ENCODE measurements around the gene EPHB6.

Gene EPHB6

DNA sequence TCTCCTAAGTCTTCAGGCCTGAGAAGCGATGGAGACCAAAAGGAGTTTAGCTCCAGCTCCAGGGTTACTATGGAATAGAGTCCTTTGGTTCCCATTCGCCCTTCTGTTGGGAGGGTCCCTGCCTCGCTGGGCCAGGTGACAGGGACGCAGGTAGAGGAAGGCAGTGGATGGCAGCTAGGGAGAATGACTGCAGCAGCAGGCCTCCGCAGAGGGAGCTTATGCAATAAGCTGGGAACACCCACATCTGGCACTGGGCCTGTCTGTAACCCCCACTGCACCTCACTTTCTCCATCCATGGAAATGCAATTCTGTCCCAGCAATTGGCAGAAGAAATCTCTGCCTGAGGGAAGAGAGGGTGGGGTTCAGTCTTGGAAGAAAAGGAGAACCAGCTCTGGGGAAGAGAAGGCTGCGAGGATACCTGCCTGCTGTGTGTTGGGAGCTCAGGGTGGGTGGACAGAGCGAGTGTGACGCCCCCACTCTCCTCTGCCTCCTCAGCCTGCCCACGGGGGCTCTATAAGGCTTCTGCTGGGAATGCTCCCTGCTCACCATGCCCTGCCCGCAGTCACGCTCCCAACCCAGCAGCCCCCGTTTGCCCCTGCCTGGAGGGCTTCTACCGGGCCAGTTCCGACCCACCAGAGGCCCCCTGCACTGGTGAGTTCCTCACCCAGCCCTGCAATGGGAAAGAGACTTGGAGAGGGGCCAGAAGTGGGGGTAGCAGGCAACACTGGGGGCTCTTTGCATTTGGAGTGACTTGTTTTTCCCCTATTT lies 10.3 kb downstream of the EPHB6 start:
- DNase-seq = no peak

DNA sequence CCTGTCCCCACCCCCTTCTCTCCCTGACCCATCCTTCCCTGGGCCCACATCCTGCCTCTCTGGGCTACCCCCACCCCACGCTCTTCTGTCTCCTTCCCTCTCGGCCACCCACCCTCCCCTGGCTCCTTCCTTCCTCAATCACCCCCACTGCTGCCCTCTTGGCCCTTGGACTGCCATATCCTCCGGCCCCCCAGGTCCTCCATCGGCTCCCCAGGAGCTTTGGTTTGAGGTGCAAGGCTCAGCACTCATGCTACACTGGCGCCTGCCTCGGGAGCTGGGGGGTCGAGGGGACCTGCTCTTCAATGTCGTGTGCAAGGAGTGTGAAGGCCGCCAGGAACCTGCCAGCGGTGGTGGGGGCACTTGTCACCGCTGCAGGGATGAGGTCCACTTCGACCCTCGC lies 10.9 kb downstream of the EPHB6 start:
- DNase-seq = no peak

DNA sequence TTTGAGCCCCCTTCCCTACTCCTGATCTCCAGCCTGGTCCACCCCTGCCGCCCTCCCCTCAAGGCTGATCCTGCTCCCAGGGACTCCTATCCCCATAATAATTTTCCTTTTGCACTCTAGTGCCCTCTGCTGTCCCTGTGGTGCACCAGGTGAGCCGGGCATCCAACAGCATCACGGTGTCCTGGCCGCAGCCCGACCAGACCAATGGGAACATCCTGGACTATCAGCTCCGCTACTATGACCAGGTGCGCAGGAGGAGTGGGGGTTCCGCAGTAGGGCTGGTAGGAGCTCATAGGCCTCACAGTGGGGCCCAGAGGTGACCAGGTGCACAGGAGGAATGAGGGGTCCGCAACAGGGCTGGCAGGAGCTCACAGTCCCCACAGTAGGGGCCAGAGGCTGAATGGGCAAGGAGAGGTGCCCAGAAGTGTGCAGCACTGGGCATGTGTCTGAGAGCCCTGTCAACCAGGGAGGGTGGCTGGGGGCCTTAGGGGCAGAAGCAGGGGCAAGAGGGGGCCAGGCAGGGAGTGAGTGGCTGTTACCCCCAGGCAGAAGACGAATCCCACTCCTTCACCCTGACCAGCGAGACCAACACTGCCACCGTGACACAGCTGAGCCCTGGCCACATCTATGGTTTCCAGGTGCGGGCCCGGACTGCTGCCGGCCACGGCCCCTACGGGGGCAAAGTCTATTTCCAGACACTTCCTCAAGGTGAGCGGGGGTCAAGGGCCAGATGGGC lies 11.7 kb downstream of the EPHB6 start:
- DNase-seq = peak; percentile 5

DNA sequence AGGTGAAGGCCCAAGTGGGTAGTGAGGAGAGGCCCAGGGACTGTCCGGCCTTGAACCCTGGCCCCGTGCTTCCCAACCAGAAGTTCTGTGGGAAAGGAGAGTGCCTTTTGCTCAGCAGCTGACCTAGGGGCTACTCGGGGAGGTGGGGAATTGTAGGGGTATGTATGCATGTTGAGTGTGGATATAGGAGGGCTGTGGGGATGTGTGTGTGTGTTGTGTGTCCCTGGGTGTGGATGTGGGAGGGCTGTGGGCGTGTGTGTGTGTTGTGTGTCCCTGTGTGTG lies 12.2 kb downstream of the EPHB6 start:
- no peak for DNase-seq

DNA sequence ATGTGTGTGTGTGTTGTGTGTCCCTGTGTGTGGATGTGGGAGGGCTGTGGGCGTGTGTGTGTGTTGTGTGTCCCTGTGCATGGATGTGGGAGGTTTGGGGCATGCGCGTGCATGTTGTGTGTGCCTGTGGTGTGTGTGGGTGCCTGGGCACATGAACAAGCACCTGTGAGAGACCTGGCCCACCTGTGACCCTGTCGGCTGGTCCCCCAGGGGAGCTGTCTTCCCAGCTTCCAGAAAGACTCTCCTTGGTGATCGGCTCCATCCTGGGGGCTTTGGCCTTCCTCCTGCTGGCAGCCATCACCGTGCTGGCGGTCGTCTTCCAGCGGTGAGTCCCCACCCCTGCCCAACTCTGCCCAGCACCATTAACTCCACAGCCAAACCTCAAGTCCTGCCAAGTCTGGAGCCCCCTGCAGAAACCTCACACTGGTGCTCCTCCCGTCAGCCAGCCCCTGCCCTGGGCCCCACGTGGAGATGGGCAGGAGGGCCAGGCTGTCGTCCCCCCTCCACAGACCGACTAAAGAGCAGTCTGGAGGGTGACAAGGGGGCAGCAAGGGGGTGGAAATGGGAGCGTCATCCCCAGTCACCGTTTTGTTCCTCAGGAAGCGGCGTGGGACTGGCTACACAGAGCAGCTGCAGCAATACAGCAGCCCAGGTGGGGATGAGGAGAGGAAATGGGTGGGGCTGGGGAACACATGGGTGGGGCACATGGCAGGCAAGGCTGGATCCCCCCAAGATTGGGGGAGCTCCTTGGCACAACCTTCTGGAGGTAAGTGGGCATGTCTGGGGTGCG lies 12.7 kb downstream of the EPHB6 start:
- DNase-seq = no peak

DNA sequence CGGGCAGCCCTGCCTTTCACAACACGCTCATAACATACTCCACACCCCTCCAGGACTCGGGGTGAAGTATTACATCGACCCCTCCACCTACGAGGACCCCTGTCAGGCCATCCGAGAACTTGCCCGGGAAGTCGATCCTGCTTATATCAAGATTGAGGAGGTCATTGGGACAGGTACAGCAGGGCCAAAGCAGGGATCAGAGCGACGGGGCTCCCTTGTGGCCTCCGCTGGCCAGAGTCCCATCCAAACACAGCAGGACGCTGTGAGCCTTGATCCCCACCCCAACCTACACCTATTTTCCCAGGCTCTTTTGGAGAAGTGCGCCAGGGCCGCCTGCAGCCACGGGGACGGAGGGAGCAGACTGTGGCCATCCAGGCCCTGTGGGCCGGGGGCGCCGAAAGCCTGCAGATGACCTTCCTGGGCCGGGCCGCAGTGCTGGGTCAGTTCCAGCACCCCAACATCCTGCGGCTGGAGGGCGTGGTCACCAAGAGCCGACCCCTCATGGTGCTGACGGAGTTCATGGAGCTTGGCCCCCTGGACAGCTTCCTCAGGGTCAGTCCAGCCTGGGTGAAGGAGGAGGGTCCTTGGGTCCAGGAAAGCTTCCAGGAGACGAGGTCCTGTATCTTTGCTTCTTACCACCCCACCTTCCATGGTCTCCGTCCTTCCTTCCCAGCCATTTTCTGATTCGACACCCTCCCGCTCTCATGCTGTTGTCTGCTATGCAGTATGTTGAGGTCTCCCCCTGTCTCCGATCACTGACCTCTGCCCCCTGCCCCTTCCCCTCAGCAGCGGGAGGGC lies 13.5 kb downstream of the EPHB6 start:
- no peak for DNase-seq

DNA sequence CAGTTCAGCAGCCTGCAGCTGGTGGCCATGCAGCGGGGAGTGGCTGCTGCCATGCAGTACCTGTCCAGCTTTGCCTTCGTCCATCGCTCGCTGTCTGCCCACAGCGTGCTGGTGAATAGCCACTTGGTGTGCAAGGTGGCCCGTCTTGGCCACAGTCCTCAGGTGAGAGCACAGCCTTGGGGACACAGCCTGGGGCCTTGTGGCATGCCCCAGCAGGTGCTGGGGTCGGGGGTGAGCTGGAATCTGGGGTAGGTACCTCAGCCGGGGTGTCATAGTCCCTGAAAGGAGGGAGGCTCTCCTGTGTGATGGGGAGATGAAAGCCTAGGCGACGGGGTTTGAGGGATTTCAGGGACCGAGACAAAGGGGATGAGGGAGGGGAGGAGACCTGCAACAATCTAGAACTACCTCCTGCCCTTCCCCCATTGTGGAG lies 14.1 kb downstream of the EPHB6 start:
- no peak for DNase-seq

DNA sequence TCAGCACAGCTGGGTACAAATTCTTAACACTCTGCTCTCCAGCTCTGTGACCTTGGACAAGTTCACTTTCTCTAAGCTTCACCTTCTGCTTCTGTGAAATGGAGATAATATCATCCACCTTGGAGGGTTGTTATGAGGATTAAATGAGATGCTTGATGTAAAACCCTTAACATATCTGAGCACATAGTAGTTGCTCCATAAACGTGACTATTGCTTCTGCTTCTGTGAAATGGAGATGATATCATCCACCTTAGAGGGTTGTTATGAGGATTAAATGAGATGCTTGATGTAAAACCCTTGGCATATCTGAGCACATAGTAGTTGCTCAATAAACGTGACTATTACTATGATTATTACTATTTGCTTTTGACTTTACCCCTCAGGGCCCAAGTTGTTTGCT lies 14.6 kb downstream of the EPHB6 start:
- DNase-seq = no peak

DNA sequence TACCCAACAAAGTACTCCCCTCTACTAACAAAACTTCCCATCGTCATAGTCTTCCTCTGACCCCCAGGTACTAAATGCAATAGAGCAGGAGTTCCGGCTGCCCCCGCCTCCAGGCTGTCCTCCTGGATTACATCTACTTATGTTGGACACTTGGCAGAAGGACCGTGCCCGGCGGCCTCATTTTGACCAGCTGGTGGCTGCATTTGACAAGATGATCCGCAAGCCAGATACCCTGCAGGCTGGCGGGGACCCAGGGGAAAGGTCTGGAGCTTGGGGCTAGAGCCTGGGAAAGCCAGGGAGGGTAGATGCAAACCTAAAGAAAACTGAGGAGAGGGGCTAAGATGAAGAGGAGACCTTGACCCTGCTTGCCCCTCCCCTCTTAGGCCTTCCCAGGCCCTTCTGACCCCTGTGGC lies 15.3 kb downstream of the EPHB6 start:
- no peak for DNase-seq

DNA sequence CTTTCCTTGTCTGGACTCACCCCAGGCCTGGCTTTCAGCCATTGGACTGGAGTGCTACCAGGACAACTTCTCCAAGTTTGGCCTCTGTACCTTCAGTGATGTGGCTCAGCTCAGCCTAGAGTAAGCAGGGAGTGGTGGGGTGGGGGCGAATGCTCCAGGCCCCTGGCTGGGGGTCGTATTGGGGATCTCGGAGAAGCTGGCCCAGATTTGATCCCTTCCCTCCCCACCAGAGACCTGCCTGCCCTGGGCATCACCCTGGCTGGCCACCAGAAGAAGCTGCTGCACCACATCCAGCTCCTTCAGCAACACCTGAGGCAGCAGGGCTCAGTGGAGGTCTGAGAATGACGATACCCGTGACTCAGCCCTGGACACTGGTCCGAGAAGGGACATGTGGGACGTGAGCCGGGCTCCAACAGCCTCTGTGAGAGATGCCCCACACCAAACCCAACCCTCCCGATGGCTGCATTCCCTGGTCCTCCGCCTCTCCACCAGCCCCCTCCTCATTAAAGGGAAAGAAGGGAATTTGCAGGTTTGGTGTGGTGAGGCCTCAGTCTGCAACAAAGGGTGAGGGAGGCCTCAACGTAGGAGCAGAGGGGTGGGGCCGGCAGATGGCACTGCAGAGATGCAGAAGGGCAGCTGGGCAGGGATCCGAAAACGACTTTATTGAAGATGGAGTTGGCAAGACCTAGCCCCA lies 15.8 kb downstream of the EPHB6 start:
- no peak for DNase-seq

DNA sequence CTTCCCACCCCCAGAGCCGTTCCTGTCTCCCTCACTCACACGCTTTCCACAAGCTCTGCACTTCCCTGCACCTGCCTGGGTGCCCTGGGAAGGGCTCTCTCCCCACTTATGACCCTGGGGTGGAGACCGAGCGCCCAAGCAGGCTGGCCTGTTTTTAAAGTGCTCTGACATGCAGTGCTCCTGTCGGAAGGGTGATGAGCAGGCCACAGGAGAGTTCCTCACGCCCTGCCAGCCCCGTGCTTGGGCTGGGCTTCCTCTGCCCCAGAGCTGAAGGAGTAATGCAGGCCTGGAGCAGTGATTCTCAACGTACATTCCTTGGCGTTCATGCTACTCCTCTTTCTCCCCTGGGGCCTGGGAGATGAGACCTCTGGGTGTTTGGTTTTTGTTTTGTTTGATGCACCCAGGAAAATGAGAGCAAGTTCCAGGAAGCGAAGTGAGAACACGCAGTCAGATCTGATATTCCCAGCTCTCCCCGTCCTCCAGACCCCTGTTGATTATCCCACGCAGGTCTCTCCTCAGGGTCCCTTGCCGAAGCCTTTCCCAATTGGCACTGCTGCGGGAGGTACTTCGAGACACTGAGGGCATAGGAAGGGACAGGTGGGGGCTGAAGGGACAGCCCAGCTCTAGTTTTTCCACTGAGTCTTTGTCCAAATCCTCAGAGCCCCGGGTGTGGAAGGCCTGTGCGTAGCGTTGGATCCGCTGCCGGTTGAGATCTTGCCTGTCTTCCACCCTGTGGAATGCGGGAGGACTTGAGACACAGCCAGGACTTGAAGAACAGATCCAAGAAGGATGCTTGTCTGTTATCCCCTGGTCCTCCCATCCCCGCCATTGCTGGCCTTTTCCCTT lies 16.6 kb downstream of the EPHB6 start:
- no peak for DNase-seq

DNA sequence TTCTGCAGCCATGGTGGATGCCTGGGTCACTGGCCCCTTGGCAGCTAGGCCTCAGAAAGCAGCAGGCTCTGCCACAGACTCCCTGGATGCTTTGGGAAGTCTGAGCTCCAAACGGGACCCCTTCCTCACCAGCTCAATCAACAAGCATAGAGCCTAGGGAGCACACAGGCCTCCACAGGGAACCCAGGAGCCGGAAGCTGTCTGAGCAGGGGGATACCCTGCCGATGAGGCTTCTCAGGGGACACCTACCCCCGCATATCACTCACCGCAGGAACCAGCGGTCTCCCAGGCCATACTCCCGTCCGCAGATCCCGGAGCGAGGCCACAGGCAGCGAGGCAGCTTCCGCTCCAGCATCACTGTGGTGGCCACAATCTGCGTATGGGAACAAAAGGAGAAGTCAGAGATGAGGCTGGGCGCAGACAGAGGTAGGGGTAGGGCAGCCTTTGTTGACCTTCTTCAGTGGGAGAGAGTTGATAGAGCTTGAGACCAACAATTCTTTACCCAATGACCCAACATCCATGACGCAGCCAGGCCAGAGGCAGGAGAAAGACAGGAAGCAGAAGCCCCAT lies 17.3 kb downstream of the EPHB6 start:
- no peak for DNase-seq

DNA sequence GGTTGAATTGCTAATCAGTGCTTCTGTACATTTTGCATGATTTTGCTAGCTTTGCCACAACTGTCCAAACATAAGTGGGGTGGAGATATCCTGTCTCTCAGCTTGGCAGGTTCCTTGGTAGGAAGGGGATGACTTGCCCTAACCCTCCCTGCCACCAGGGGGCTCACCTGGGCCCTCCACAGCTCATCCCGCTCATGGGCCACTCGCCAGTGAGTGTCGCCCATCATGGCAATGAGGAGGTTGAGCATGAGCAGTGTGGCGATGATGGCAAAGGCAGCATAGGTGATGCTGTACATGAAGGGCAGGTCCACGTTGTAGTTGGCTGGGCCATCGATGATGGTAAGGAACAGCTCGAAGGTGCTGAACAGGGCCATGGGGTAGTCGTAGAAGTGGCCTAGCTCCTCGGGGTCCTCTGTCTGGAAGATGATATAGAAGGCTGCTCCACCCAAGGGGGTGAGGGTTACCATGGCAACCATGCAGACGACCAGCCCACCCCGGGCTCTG lies 18.5 kb downstream of the EPHB6 start:
- no peak for DNase-seq

DNA sequence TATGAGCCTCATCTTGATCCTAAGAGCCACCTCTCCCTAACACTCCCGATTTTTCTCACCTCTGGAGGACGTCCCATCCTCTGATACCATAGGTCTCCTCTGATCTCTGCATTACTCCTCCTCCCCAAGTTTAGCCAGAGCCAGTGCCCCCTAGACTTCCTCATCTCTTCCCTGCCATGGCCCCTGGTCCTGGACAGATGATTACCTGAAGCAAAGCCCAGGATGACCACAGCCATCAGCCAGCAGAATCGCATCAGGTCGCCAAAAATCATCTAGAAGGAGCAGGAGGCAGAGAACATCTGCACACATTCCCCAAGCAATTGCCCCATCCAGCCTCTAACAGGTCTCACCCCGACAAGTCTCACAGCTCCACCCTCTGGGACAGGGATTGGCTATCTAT lies 19.0 kb downstream of the EPHB6 start:
- no peak for DNase-seq

DNA sequence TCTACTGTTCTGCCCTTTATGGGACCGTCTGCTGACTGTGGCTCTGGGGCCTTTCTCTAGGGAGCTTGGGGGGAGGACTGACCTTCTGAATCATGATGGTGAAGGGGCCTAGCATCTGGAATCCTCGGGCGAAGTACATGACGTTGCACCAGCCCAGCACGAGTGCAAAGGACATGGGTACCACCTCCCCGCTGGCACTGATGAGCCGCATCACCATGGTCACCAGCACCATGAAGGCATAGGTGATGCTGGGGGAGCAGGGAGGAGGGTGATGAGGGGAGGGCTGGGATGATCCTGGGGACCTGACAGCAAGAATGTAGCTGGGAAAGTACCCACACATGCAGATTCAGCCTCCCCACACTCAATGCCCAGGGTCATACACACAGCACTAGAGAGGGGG lies 19.5 kb downstream of the EPHB6 start:
- no peak for DNase-seq

DNA sequence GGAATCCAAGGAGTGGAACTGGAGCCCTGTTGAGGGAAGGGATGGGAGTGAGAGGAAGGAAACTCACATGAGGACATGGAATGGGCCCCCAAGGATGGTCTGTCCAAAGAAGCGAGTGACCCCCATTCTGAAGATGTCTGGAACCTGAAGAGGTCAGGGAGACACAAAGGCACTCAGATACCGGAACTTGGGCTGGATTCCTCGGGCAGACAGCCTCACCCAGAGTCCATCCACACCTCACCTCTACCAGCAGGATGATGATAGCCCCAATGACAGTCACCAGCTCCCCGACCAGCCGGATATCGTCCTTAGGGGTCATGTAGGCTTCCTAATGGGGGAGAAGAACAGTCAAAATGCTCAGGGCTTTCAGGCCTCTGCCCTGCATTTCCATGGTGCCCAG lies 20.0 kb downstream of the EPHB6 start:
- DNase-seq = no peak

DNA sequence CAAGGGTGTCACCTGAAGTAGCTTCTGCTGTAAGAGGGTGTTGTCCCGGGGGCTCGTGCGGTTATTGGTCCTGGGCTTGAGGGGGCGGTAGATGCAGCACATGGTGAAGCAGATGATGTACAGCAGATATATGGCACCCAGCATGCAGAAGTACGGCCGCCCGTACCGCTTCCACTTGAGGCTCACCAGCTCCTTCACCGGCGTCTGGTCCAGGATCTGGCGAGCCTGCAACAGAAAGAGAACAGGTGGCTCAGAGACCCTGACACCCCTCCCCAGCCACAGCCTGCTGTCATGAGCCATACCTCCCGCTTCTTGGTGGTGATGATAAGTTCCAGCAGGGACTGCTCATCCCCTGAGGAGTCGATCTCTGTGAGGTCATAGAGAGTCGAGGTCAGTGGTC lies 20.6 kb downstream of the EPHB6 start:
- DNase-seq = no peak

DNA sequence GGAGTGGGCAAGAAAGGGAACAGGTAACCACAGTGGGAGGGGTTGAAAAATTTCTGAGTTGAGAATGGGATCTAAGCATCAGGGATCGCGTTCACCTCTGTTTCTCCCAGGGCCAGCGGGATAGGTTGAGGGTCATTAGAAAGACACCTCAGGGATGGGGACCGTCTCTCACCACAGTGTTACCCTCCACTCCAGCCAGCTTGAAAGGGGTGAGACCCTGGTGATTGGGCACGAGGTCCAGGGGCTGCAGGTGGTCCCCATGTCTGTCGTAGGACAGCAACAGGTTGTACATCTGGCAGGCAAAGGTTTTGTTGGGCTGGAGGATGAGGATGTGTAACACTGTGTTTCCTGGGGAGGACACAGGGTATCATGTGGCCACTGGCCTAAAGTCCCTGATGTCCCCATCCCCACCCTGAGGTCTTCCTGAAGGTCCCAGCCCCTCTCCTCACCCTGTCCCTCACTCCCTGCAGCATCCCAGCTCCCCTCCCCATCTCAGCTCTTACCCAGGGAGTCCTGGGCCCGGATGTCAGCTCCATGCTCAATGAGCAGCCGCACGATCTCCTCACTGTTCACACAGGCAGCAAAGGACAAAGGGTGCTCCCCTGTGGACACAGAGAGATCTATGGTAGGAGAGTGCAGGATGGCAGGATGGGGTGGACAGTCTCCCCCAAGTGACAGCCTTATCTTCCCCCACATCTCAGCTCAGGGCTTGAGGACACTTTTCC lies 21.5 kb downstream of the EPHB6 start:
- no peak for DNase-seq

DNA sequence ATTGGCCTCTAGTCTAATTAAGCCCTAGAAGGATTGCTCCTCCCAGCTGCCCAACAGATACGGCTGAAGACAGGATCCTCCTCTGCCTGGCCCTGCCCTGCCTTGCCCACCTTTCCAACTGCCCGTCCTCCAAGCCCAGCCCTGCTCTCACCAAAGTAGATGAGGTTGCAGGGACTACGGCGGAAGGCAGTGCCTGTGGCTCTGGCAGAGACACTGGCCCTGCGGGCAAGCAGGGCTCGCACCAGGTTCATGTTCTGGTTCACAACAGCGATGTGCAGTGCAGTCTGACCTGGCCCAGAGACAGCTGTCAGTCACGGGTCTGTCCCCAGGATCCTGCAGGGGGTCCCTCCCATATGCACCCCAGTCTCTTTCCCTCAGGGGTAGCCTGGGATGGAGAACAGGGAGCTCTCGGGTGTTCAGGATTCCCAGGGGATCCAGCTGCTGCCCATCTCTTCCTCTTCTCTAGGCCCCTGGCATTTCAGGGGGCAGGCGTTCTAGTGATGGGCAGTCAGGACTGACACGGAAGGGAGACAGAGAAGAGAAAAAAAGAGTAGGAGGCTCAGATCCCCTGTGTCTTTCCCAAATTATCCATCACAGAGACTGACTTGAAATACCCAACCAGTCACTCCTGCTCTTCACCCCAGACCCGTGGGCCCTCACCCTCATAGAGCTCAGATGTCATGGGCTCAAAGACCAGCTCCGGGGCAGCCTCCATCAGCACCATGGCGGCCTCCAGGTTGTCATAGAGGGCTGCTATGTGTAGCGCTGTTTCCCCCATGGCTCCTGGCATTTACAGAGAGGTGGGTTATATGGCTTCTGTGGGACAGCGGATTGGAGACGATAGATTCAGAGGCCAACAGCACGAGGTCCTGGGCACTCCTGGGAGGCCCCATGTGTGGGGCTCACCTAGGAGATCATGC lies 22.4 kb downstream of the EPHB6 start:
- DNase-seq = no peak

All from NCI-H748 treated with DMSO at 0.1 percent for 48 hours (cell line).